Suprapubic skin (tissue), 4 donors: ENCODE measurements around the gene ZNF544. TPM values are rescaled to one million over a fixed set of nuclear protein-coding genes. Genes with fewer than 3 reads are reported as not detected.

Experiments
- DNase-seq, 2 donors: peaks; one replicate each; pipeline ENCODE4 v3.0.0-alpha.2; 2019; ENCODE audit warnings: low spot score in 2 of 2
- H3K27ac ChIP-seq: fragments of 200-600 bp; sonication (generic); one replicate; pipeline ENCODE4 v1.5.1; 2019
- H3K27me3 ChIP-seq: fragments of 200-600 bp; sonication (generic); one replicate; pipeline ENCODE4 v1.5.1; 2019
- H3K36me3 ChIP-seq: fragments of 200-600 bp; sonication (generic); one replicate; pipeline ENCODE4 v1.5.1; 2019
- H3K4me1 ChIP-seq: fragments of 200-600 bp; sonication (generic); one replicate; pipeline ENCODE4 v1.5.1; 2019
- H3K4me3 ChIP-seq: fragments of 200-600 bp; sonication (generic); one replicate; pipeline ENCODE4 v1.5.1; 2019; ENCODE audit warnings: mild to moderate bottlenecking
- H3K9me3 ChIP-seq: fragments of 200-600 bp; sonication (generic); one replicate; pipeline ENCODE4 v1.5.1; 2019
- CTCF ChIP-seq, 2 donors: fragments of 200-600 bp in 1 of 2; fragments of 450-650 bp in 1 of 2; sonication (generic) in 1 of 2; IDR thresholded peaks; one replicate each; pipeline ENCODE4 v1.5.1; 2016 to 2019; ENCODE audit warnings: antibody characterized with exemption in 2 of 2, mild to moderate bottlenecking in 1 of 2, moderate library complexity in 1 of 2
- EP300 ChIP-seq: sonication (generic); formaldehyde crosslinking; IDR thresholded peaks from one replicate; pipeline ENCODE4 v1.6.1; 2017; ENCODE audit warnings: antibody characterized with exemption
- POLR2A ChIP-seq, 2 donors: fragments of 450-650 bp; IDR thresholded peaks; one replicate each; pipeline ENCODE4 v1.6.1; 2017; ENCODE audit warnings: antibody characterized with exemption in 2 of 2, mild to moderate bottlenecking in 2 of 2, moderate library complexity in 2 of 2
- POLR2AphosphoS5 ChIP-seq, 3 donors: sonication (generic); formaldehyde crosslinking; IDR thresholded peaks; one replicate each; pipeline ENCODE4 v1.6.1; 2017; ENCODE audit warnings: antibody characterized with exemption in 3 of 3
- WGBS: methylation state at CpG from one replicate; pipeline ENCODE4 v1.1.5; 2018; 5-methylcytosine and 5-hydroxymethylcytosine counted together
- total RNA-seq, 4 donors: library from RNA; depleted of rRNA; stranded (reverse); fragments of >200 nt; gene quantifications; one replicate each; pipeline ENCODE4 v1.1.0, GENCODE V29; 2016

ZNF544 gene
- 10 to 100 TPM; 44.4 to 55.4 (median 48.9) TPM for total RNA-seq

- 0% methylated on average over 3 of the region's 62 CpGs for WGBS
- no peak for DNase-seq
- peaks cover 35% of the 10 kb centered on the region for H3K36me3 ChIP-seq
- TF ChIP-seq EP300: no peak
- no peak for TF ChIP-seq CTCF (IDR thresholded peaks at IDR 0.05)
- peak in 1 of 3 donors; percentile 22 for TF ChIP-seq POLR2AphosphoS5 (IDR thresholded peaks at IDR 0.05)
- peak within 1 kb of the TSS; percentile 62 for H3K27ac ChIP-seq
- peaks cover 12% of the 10 kb centered on the region for H3K9me3 ChIP-seq
- no peaks in the 10 kb centered on the region for H3K27me3 ChIP-seq
- H3K4me1 ChIP-seq: peaks cover 13% of the 10 kb centered on the region
- H3K4me3 ChIP-seq: peak within 1 kb of the TSS; percentile 59
Observed at GRCh38 chr19:58228585-58229254, at the start of gene ZNF544. Gene ZNF544 (plus strand): TSS chr19:58228914. CDS start chr19:58244024, 15,110 bp downstream.

GRCh38 chr19:58181902-58182576 lies 46.7 kb upstream of the ZNF544 start:
- Histone ChIP-seq H3K27me3 (no peaks in the 10 kb centered on the region), H3K4me3 (peak overlapping the region; percentile 89), H3K36me3 (peaks cover 35% of the 10 kb centered on the region), H3K9me3 (peaks cover 56% of the 10 kb centered on the region), H3K4me1 (peaks cover 17% of the 10 kb centered on the region), H3K27ac (peak overlapping the region; percentile 99)
- DNase-seq: peak in 1 of 2 donors; percentile 64
- TF ChIP-seq EP300 (no peak), POLR2A (IDR thresholded peaks at IDR 0.05) (no peak), CTCF (IDR thresholded peaks at IDR 0.05) (peak; percentile 26 to 50), POLR2AphosphoS5 (IDR thresholded peaks at IDR 0.05) (peak in 1 of 3 donors; percentile 7)
- WGBS: 38% methylated on average over 4 of the region's 4 CpGs

GRCh38 chr19:58182577-58182988 lies 46.1 kb upstream of the ZNF544 start:
- DNase-seq: no peak
- H3K27ac ChIP-seq: peak overlapping the region; percentile 99
- peaks cover 57% of the 10 kb centered on the region for H3K9me3 ChIP-seq
- H3K27me3 ChIP-seq: no peaks in the 10 kb centered on the region
- TF ChIP-seq CTCF (IDR thresholded peaks at IDR 0.05) (no peak), POLR2AphosphoS5 (IDR thresholded peaks at IDR 0.05) (no peak), EP300 (no peak), POLR2A (IDR thresholded peaks at IDR 0.05) (no peak)
- H3K4me1 ChIP-seq: peaks cover 17% of the 10 kb centered on the region
- WGBS: 6% methylated on average over 17 of the region's 17 CpGs
- H3K4me3 ChIP-seq: peak overlapping the region; percentile 89
- H3K36me3 ChIP-seq: peaks cover 39% of the 10 kb centered on the region

- WGBS: under 1% methylated on average over 31 of the region's 80 CpGs
- Histone ChIP-seq H3K4me3 (peak within 1 kb of the TSS; percentile 89), H3K27ac (peak within 1 kb of the TSS; percentile 99), H3K9me3 (peaks cover 57% of the 10 kb centered on the region), H3K36me3 (peaks cover 39% of the 10 kb centered on the region), H3K4me1 (peaks cover 17% of the 10 kb centered on the region), H3K27me3 (no peaks in the 10 kb centered on the region)
- TF ChIP-seq POLR2A (IDR thresholded peaks at IDR 0.05): peak; percentile 89 to 94
- TF ChIP-seq POLR2AphosphoS5 (IDR thresholded peaks at IDR 0.05): peak; percentile 24 to 77 (median 65)
- TF ChIP-seq EP300: no peak
- TF ChIP-seq CTCF (IDR thresholded peaks at IDR 0.05): no peak
- peak; percentile 95 to 96 for DNase-seq
Observed at GRCh38 chr19:58182989-58183816, 45.5 kb upstream of the ZNF544 start, which contains the start of gene ZNF274. Gene ZNF274 (plus strand): TSS chr19:58183061. CDS start chr19:58183966, 905 bp downstream.
